ENCODE results near the gene NFKB1. TPM values are rescaled to one million over a fixed set of nuclear protein-coding genes. Genes with fewer than 3 reads are reported as not detected.
A peak's percentile ranks its signal among the peaks of the same experiment; 100 is the strongest.

Gene NFKB1
- total and polyA plus RNA-seq, 2 donors (not counting 1 experiment from before 2014, with no cell fraction given) = 32.0 to 88.1 TPM

DNA sequence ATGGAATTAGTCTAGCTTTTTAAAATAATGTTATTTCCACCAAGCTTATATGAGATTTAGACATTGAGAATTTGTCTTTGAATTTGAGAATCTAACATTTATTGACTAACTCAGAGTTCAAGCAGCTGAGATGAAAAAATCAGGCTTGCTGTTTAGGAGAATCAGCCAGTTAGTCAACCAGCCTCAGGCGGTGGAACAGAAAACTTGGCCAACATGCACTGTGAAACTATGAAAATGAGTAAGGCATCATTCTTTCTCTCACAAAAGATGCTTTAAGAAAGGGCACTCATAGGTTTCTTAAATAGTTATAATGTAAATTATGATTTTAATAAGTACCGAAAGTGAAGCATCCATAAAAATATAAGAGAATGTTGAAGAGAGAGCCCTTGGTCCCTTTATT is 84.2 kb downstream of the NFKB1 start:
- Histone ChIP-seq H3K27ac (ENCODE audit: low read length in 2 of 2) (no peak overlapping the region), H3K9me3 (ENCODE audit: control extremely low read depth in 1 of 3, control insufficient read depth in 2 of 3, insufficient read depth in 1 of 3, low read length in 2 of 3) (peaks cover 0 to 1% (median 0%) of the 10 kb centered on the region in 3 donors), H3K4me2 (replicated peaks; ENCODE audit: low read depth, low read length, poor library complexity, severe bottlenecking) (no peak overlapping the region), H4K20me1 (ENCODE audit: control insufficient read depth, insufficient read depth, low read length, poor library complexity, severe bottlenecking) (no peaks in the 10 kb centered on the region), H2AFZ (ENCODE audit: insufficient read depth, low read depth, low read length, poor library complexity, severe bottlenecking) (no peak overlapping the region), H3K9ac (ENCODE audit: low read length) (no peak overlapping the region), H3K27me3 (replicated peaks in 1 of 4; ENCODE audit: control extremely low read depth in 1 of 4, control insufficient read depth in 3 of 4, insufficient read depth in 4 of 4, low read length in 3 of 4) (no peaks in the 10 kb centered on the region), H3K4me3 (ENCODE audit: control extremely low read depth in 1 of 5, extremely low read depth in 1 of 5, insufficient read depth in 1 of 5, low read depth in 2 of 5, low read length in 4 of 5) (no peak overlapping the region), H3K4me1 (ENCODE audit: control insufficient read depth in 2 of 2, insufficient read depth in 2 of 2, low read length in 2 of 2) (peaks cover 0 to 2% of the 10 kb centered on the region in 2 donors), H3K79me2 (ENCODE audit: control insufficient read depth, insufficient read depth, low read length) (no peaks in the 10 kb centered on the region), H3K36me3 (replicated peaks in 1 of 2; ENCODE audit: control extremely low read depth in 1 of 2, control insufficient read depth in 1 of 2, extremely low read depth in 1 of 2, insufficient read depth in 2 of 2, low read length in 1 of 2) (peaks cover 18 to 92% of the 10 kb centered on the region in 2 experiments)
- 67% methylated on average over 1 of the region's 2 CpGs for WGBS (ENCODE audit: insufficient coverage)
- Mint-ChIP-seq H3K4me3 (no peak overlapping the region), H3K27ac (no peak overlapping the region), H3K9me3 (ENCODE audit: insufficient read depth) (no peaks in the 10 kb centered on the region), H3K4me1 (peaks cover 5% of the 10 kb centered on the region), H3K27me3 (no peaks in the 10 kb centered on the region)
- DNase-seq (no peak), ATAC-seq (ENCODE audit: low read depth) (no peak)
- intact Hi-C loops (cut with micrococcal nuclease) = no loop called here
- POLR2A ChIA-PET = no interaction called here
- CTCF ChIA-PET = no interaction called here
- TF ChIP-seq EZH2 (IDR thresholded peaks at IDR 0.05; ENCODE audit: borderline replicate concordance, insufficient read depth, low read depth, low read length, poor library complexity, severe bottlenecking) (no peak), CTCF (IDR thresholded peaks at IDR 0.05) (no peak)

DNA sequence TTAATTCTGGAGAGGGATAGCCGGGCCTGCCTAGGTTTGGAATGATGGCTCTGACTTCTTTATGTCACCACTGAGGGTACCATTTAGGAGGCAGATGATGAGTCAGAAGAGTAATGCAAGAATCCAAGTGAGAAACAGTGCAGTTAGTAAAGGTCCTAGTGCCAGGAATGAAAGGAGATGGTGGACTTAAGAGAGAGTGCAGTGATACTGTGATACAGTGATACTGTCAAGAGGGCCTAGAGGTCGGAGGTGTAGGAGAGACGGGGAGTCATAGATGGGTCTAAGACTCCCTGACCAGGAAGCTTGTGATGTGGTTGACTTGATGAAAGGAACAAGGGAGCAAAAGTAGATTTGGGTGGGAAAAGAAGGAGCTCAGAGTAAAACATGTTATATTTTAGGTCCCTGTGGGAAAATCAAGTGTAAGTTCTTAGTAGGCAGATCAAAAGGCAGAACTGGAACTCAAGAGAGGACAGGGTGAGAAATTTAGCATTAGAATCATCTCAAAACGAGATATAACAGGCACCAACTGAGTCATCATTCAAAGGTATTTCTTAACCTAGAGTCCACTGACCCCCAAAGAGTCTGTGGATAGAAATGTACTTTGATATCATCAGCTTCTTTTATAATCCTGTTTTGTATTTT is 85.0 kb downstream of the NFKB1 start:
- no peaks in the 10 kb centered on the region for H3K27me3 Mint-ChIP-seq
- TF ChIP-seq CTCF (IDR thresholded peaks at IDR 0.05) = no peak
- no peak for TF ChIP-seq EZH2 (IDR thresholded peaks at IDR 0.05; ENCODE audit: borderline replicate concordance, insufficient read depth, low read depth, low read length, poor library complexity, severe bottlenecking)
- Histone ChIP-seq H3K4me1 (ENCODE audit: control insufficient read depth in 2 of 2, insufficient read depth in 2 of 2, low read length in 2 of 2) (peaks cover 0 to 2% of the 10 kb centered on the region in 2 donors), H3K27me3 (replicated peaks in 1 of 4; ENCODE audit: control extremely low read depth in 1 of 4, control insufficient read depth in 3 of 4, insufficient read depth in 4 of 4, low read length in 3 of 4) (no peaks in the 10 kb centered on the region), H3K36me3 (replicated peaks in 1 of 2; ENCODE audit: control extremely low read depth in 1 of 2, control insufficient read depth in 1 of 2, extremely low read depth in 1 of 2, insufficient read depth in 2 of 2, low read length in 1 of 2) (peaks cover 18 to 94% of the 10 kb centered on the region in 2 experiments), H3K9me3 (ENCODE audit: control extremely low read depth in 1 of 3, control insufficient read depth in 2 of 3, insufficient read depth in 1 of 3, low read length in 2 of 3) (peaks cover 0 to 1% (median 0%) of the 10 kb centered on the region in 3 donors), H2AFZ (ENCODE audit: insufficient read depth, low read depth, low read length, poor library complexity, severe bottlenecking) (no peak overlapping the region), H4K20me1 (ENCODE audit: control insufficient read depth, insufficient read depth, low read length, poor library complexity, severe bottlenecking) (no peaks in the 10 kb centered on the region), H3K79me2 (ENCODE audit: control insufficient read depth, insufficient read depth, low read length) (no peaks in the 10 kb centered on the region), H3K4me2 (replicated peaks; ENCODE audit: low read depth, low read length, poor library complexity, severe bottlenecking) (no peak overlapping the region), H3K9ac (ENCODE audit: low read length) (no peak overlapping the region), H3K27ac (ENCODE audit: low read length in 2 of 2) (no peak overlapping the region), H3K4me3 (ENCODE audit: control extremely low read depth in 1 of 5, extremely low read depth in 1 of 5, insufficient read depth in 1 of 5, low read depth in 2 of 5, low read length in 4 of 5) (no peak overlapping the region)
- H3K4me1 Mint-ChIP-seq = peaks cover 5% of the 10 kb centered on the region
- intact Hi-C loops (cut with micrococcal nuclease) = no loop called here
- H3K4me3 Mint-ChIP-seq = no peak overlapping the region
- peak overlapping the region; percentile 23 for H3K27ac Mint-ChIP-seq
- DNase-seq (no peak), ATAC-seq (ENCODE audit: low read depth) (no peak)
- peaks cover 2% of the 10 kb centered on the region for H3K9me3 Mint-ChIP-seq (ENCODE audit: insufficient read depth)
- ChIA-PET CTCF (interaction anchor here (1.1 kb wide), 1 partner anchor 11 kb away, joined by 3 read pairs; no protein-coding TSS in a partner anchor), POLR2A (no interaction called here)
- WGBS (ENCODE audit: insufficient coverage) = 76% methylated on average over 3 of the region's 4 CpGs

Measured in B cell (primary cell).